NCI-H146 treated with DMSO at 0.1 percent for 48 hours (cell line): ENCODE results near the gene PLCB2.
A peak's percentile ranks its signal among the peaks of the same experiment; 100 is the strongest.

Experiments
- DNase-seq: peaks from one replicate; lab custom pipeline; 2025; ENCODE audit not compliant: unreplicated experiment; lab: John Stamatoyannopoulos, UW

The PLCB2 gene

GRCh38 chr15:40340740-40341400, 33.1 kb upstream of the PLCB2 start, which contains the start of gene CCDC9B:
CCDC9B (minus strand) TSS chr15:40340939; CDS start chr15:40340819, 120 bp downstream.
- peak; percentile 24 for DNase-seq

GRCh38 chr15:40340038-40340739, 32.5 kb upstream of the PLCB2 start:
- no peak for DNase-seq

- no peak for DNase-seq
Measured at GRCh38 chr15:40339621-40339945, 31.8 kb upstream of the PLCB2 start.

GRCh38 chr15:40338921-40339620, 31.3 kb upstream of the PLCB2 start:
- DNase-seq = no peak

GRCh38 chr15:40338041-40338657, 30.4 kb upstream of the PLCB2 start:
- peak; percentile 34 for DNase-seq

- DNase-seq = no peak
Measured at GRCh38 chr15:40337597-40337996, 29.9 kb upstream of the PLCB2 start.

- no peak for DNase-seq
Measured at GRCh38 chr15:40336744-40337122, 29.0 kb upstream of the PLCB2 start.

- DNase-seq = no peak
Measured at GRCh38 chr15:40335938-40336743, 28.4 kb upstream of the PLCB2 start.

- no peak for DNase-seq
Measured at GRCh38 chr15:40334941-40335795, 27.4 kb upstream of the PLCB2 start.

GRCh38 chr15:40334541-40334940, 26.8 kb upstream of the PLCB2 start:
- no peak for DNase-seq

GRCh38 chr15:40333922-40334492, 26.3 kb upstream of the PLCB2 start:
- no peak for DNase-seq

GRCh38 chr15:40332113-40332781, 24.5 kb upstream of the PLCB2 start:
- DNase-seq = no peak

GRCh38 chr15:40331637-40332036, 23.9 kb upstream of the PLCB2 start:
- no peak for DNase-seq

GRCh38 chr15:40331026-40331425, 23.3 kb upstream of the PLCB2 start:
- DNase-seq = no peak

- DNase-seq = no peak
Measured at GRCh38 chr15:40330368-40330836, 22.7 kb upstream of the PLCB2 start.

GRCh38 chr15:40329804-40330203, 22.1 kb upstream of the PLCB2 start:
- no peak for DNase-seq

GRCh38 chr15:40328751-40329150, 21.0 kb upstream of the PLCB2 start:
- no peak for DNase-seq

GRCh38 chr15:40328176-40328575, 20.4 kb upstream of the PLCB2 start:
- no peak for DNase-seq

GRCh38 chr15:40327457-40327856, 19.7 kb upstream of the PLCB2 start:
- DNase-seq = no peak
